ENCODE measurements around the gene PEX7.

PEX7 gene

GRCh38 chr6:136777651-136778050 lies 44.7 kb upstream of the PEX7 start:
- H3K4me3 ChIP-seq (replicated peaks; ENCODE audit: insufficient read depth, low read length): no peak overlapping the region
- H3K27ac ChIP-seq (replicated peaks): no peak overlapping the region
- DNase-seq (ENCODE audit: low read depth in 1 of 2, low spot score in 1 of 2): no peak
- TF ChIP-seq GABPA (IDR thresholded peaks at IDR 0.05; ENCODE audit: low read depth) (no peak), POLR2AphosphoS5 (IDR thresholded peaks at IDR 0.05; ENCODE audit: low read depth) (no peak), SPI1 (IDR thresholded peaks at IDR 0.05; ENCODE audit: borderline replicate concordance, low read depth) (no peak), REST (IDR thresholded peaks at IDR 0.05; ENCODE audit: insufficient replicate concordance, low read depth) (no peak), CTCF (IDR thresholded peaks at IDR 0.05; ENCODE audit: insufficient read depth, low read length) (no peak)
- no peaks in the 10 kb centered on the region for H3K27me3 ChIP-seq (ENCODE audit: insufficient read depth, poor library complexity, severe bottlenecking)

- H3K4me3 ChIP-seq (replicated peaks; ENCODE audit: insufficient read depth, low read length): no peak overlapping the region
- no peaks in the 10 kb centered on the region for H3K27me3 ChIP-seq (ENCODE audit: insufficient read depth, poor library complexity, severe bottlenecking)
- DNase-seq (ENCODE audit: low read depth in 1 of 2, low spot score in 1 of 2): no peak
- TF ChIP-seq SPI1 (IDR thresholded peaks at IDR 0.05; ENCODE audit: borderline replicate concordance, low read depth) (no peak), REST (IDR thresholded peaks at IDR 0.05; ENCODE audit: insufficient replicate concordance, low read depth) (no peak), CTCF (IDR thresholded peaks at IDR 0.05; ENCODE audit: insufficient read depth, low read length) (no peak), GABPA (IDR thresholded peaks at IDR 0.05; ENCODE audit: low read depth) (no peak), POLR2AphosphoS5 (IDR thresholded peaks at IDR 0.05; ENCODE audit: low read depth) (no peak)
- no peak overlapping the region for H3K27ac ChIP-seq (replicated peaks)
Observed at GRCh38 chr6:136779682-136780081, 42.7 kb upstream of the PEX7 start.

- TF ChIP-seq CTCF (IDR thresholded peaks at IDR 0.05; ENCODE audit: insufficient read depth, low read length) (no peak), POLR2AphosphoS5 (IDR thresholded peaks at IDR 0.05; ENCODE audit: low read depth) (no peak), GABPA (IDR thresholded peaks at IDR 0.05; ENCODE audit: low read depth) (no peak), SPI1 (IDR thresholded peaks at IDR 0.05; ENCODE audit: borderline replicate concordance, low read depth) (no peak), REST (IDR thresholded peaks at IDR 0.05; ENCODE audit: insufficient replicate concordance, low read depth) (no peak)
- Histone ChIP-seq H3K27me3 (ENCODE audit: insufficient read depth, poor library complexity, severe bottlenecking) (no peaks in the 10 kb centered on the region), H3K4me3 (replicated peaks; ENCODE audit: insufficient read depth, low read length) (no peak overlapping the region), H3K27ac (replicated peaks) (no peak overlapping the region)
- no peak for DNase-seq (ENCODE audit: low read depth in 1 of 2, low spot score in 1 of 2)
Observed at GRCh38 chr6:136780972-136781371, 41.4 kb upstream of the PEX7 start.
